A549 (cell line): ENCODE results near the gene CERS5.

Experiments used
- FOSL2 ChIP-seq, 2 experiments: fragments of 450-650 bp in 1 of 2; fragments of >200 bp in 1 of 2; sonication (Bioruptor Twin) in 1 of 2; formaldehyde crosslinking; IDR thresholded peaks; 2 replicates each; pipeline versions ENCODE4 v1.5.0 to v1.6.1; 2016 to 2020; ENCODE audit warnings: mild to moderate bottlenecking in 1 of 2, moderate library complexity in 1 of 2
- JUNB ChIP-seq: fragments of >200 bp; sonication (Bioruptor Twin); formaldehyde crosslinking; IDR thresholded peaks from 2 replicates; pipeline ENCODE4 v1.6.1; 2016
- MAFK ChIP-seq: fragments of 450-650 bp; IDR thresholded peaks from 2 replicates; pipeline ENCODE4 v1.6.1; 2014; ENCODE audit not compliant: partially characterized antibody
- MAZ ChIP-seq: fragments of 150-350 bp; IDR thresholded peaks from 2 replicates; pipeline ENCODE4 v1.6.1; 2014; ENCODE audit warnings: antibody characterized with exemption, low read depth, low read length, borderline replicate concordance
- TP53 ChIP-seq: fragments of 250-450 bp; sonication (Bioruptor Pico); IDR thresholded peaks from 2 replicates; pipeline ENCODE4 v1.5.0; 2021; ENCODE audit warnings: mild to moderate bottlenecking, moderate library complexity
- TF ChIP-seq, protein P1 (sequence below): fragments of 200-600 bp; sonication (generic); IDR thresholded peaks from 2 replicates; pipeline ENCODE4 v1.6.1; 2016; ENCODE audit warnings: antibody characterized with exemption, mild to moderate bottlenecking, moderate library complexity

DNA sequence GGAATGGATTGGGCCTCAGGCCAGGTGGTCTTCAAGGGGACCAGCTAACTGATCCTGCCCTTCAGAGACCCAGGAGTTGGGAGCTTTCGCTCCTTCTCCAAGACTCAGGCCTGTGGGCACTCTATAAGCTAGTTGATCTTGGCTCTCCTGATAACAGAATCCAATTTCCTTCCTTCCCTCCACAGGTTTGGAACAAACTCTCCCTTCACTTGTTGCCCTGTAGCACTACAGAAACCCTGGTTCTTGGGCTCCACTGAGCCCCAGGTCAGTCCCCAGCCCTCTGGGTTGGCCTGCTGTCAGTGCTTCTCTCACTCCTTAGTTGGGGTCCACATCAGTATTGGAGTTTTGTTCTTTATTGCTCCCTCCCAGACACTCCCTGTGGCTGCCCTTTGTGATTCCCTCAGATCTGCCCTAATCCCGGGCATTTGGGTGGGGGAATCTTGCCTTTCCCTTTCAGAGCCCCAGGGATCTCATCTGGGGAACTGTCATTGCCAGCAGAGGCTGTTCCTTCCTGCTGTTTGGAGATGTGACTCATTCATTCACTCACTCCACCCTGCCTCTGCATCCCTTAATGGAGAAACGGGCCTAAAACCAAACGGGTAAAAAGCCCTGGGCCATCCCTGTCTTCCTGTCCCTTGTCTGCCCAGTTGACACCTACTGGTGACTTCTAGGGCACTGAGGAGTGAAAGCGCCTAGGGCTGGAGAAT, 67.7 kb downstream of the CERS5 start:
- no peak for TF ChIP-seq MAZ
- no peak for TF ChIP-seq JUNB
- no peak for TF ChIP-seq FOSL2 (IDR thresholded peaks at IDR 0.05)
- TF ChIP-seq FOSL2 (CRISPR knock-in tag; IDR thresholded peaks at IDR 0.05): no peak
- no peak for TF ChIP-seq MAFK
- TF ChIP-seq TP53 (CRISPR knock-in tag): no peak
- TF ChIP-seq, protein P1, sequence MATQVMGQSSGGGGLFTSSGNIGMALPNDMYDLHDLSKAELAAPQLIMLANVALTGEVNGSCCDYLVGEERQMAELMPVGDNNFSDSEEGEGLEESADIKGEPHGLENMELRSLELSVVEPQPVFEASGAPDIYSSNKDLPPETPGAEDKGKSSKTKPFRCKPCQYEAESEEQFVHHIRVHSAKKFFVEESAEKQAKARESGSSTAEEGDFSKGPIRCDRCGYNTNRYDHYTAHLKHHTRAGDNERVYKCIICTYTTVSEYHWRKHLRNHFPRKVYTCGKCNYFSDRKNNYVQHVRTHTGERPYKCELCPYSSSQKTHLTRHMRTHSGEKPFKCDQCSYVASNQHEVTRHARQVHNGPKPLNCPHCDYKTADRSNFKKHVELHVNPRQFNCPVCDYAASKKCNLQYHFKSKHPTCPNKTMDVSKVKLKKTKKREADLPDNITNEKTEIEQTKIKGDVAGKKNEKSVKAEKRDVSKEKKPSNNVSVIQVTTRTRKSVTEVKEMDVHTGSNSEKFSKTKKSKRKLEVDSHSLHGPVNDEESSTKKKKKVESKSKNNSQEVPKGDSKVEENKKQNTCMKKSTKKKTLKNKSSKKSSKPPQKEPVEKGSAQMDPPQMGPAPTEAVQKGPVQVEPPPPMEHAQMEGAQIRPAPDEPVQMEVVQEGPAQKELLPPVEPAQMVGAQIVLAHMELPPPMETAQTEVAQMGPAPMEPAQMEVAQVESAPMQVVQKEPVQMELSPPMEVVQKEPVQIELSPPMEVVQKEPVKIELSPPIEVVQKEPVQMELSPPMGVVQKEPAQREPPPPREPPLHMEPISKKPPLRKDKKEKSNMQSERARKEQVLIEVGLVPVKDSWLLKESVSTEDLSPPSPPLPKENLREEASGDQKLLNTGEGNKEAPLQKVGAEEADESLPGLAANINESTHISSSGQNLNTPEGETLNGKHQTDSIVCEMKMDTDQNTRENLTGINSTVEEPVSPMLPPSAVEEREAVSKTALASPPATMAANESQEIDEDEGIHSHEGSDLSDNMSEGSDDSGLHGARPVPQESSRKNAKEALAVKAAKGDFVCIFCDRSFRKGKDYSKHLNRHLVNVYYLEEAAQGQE: no peak
